GM23338 (cell line): ENCODE measurements around the gene PEAK3. TPM values are rescaled to one million over a fixed set of nuclear protein-coding genes. Genes with fewer than 3 reads are reported as not detected.
"Not testable (repeated sequence)": the region's sequence is repeated elsewhere in the genome, so short reads cannot be mapped to it uniquely, and the experiment has no call there.

Source experiments
- ATAC-seq: fragments of 200-7000 bp; cut with Tn5 transposase; 3 replicates; pipeline ENCODE4 v1.9.1; 2020
- DNase-seq: peaks from one replicate; pipeline ENCODE4 v3.0.0-alpha.2; 2015; ENCODE audit warnings: low spot score
- H2AFZ ChIP-seq: fragments of 200-600 bp; sonication (generic); 2 replicates; pipeline ENCODE4 v1.8.0; 2016; ENCODE audit warnings: antibody characterized with exemption, mild to moderate bottlenecking, moderate library complexity
- H3F3A ChIP-seq: fragments of 200-600 bp; sonication (generic); replicated peaks from 2 replicates; pipeline ENCODE4 v1.8.0; 2017; ENCODE audit warnings: antibody characterized with exemption, mixed run types, low read depth
- H3K27ac ChIP-seq: fragments of 200-600 bp; sonication (generic); 2 replicates; pipeline ENCODE4 v1.6.1; 2016; ENCODE audit warnings: low read depth
- H3K27me3 ChIP-seq: fragments of 200-600 bp; sonication (generic); 2 replicates; pipeline ENCODE4 v1.8.0; 2016; ENCODE audit warnings: mild to moderate bottlenecking, mixed run types, moderate library complexity; ENCODE audit not compliant: insufficient read depth
- H3K36me3 ChIP-seq: fragments of 200-600 bp; sonication (generic); 2 replicates; pipeline ENCODE4 v1.8.0; 2016; ENCODE audit warnings: mild to moderate bottlenecking; ENCODE audit not compliant: insufficient read depth
- H3K4me1 ChIP-seq: fragments of 200-600 bp; sonication (generic); 2 replicates; pipeline ENCODE4 v1.8.0; 2016; ENCODE audit warnings: mild to moderate bottlenecking, moderate library complexity; ENCODE audit not compliant: insufficient read depth
- H3K4me2 ChIP-seq: fragments of 200-600 bp; sonication (generic); 2 replicates; pipeline ENCODE4 v1.7.1; 2017; ENCODE audit warnings: mixed run types
- H3K4me3 ChIP-seq: fragments of 200-600 bp; sonication (generic); 2 replicates; pipeline ENCODE4 v1.6.1; 2016; ENCODE audit warnings: mixed run types
- H3K79me2 ChIP-seq: fragments of 200-600 bp; sonication (generic); replicated peaks from 2 replicates; pipeline ENCODE4 v1.8.0; 2017; ENCODE audit warnings: mild to moderate bottlenecking; ENCODE audit not compliant: insufficient read depth
- H3K9me2 ChIP-seq: fragments of 200-600 bp; sonication (generic); 2 replicates; pipeline ENCODE4 v1.8.0; 2017; ENCODE audit not compliant: insufficient read depth
- H4K20me1 ChIP-seq: fragments of 200-600 bp; sonication (generic); replicated peaks from 2 replicates; pipeline ENCODE4 v1.8.0; 2017; ENCODE audit warnings: mild to moderate bottlenecking; ENCODE audit not compliant: insufficient read depth
- H3K27ac Mint-ChIP-seq: 2 replicates; pipeline ENCODE4 v1.8.0; 2020; ENCODE audit warnings: inconsistent platforms, mild to moderate bottlenecking, moderate library complexity, mixed read lengths
- H3K27me3 Mint-ChIP-seq: 3 replicates; pipeline ENCODE4 v1.8.0; 2022; ENCODE audit warnings: low read depth, mild to moderate bottlenecking, moderate library complexity, mixed read lengths, inconsistent platforms; ENCODE audit not compliant: insufficient read depth, poor library complexity
- H3K36me3 Mint-ChIP-seq: 3 replicates; pipeline ENCODE4 v1.8.0; 2021; ENCODE audit warnings: low read depth, mild to moderate bottlenecking, inconsistent platforms, moderate library complexity, mixed read lengths
- H3K4me1 Mint-ChIP-seq: 3 replicates; pipeline ENCODE4 v1.8.0; 2020; ENCODE audit warnings: mild to moderate bottlenecking, inconsistent platforms, mixed read lengths
- H3K4me3 Mint-ChIP-seq: 3 replicates; pipeline ENCODE4 v1.8.0; 2021; ENCODE audit warnings: moderate library complexity, mild to moderate bottlenecking, inconsistent platforms, mixed read lengths
- H3K9me3 Mint-ChIP-seq: 3 replicates; pipeline ENCODE4 v1.8.0; 2020; ENCODE audit warnings: moderate library complexity, mild to moderate bottlenecking, inconsistent platforms, mixed read lengths
- CREB1 ChIP-seq: fragments of 250-450 bp; sonication (Bioruptor Pico); IDR thresholded peaks from 2 replicates; pipeline ENCODE4 v1.5.0; 2020; ENCODE audit warnings: low read depth, mild to moderate bottlenecking, moderate library complexity
- CTCF ChIP-seq, 2 experiments: fragments of 200-600 bp in 1 of 2; sonication (generic) in 1 of 2; conservative IDR thresholded peaks; 2 replicates each; pipeline versions ENCODE4 v1.5.1 to v1.6.1; 2016 to 2017; ENCODE audit warnings: antibody characterized with exemption in 2 of 2, low read depth in 2 of 2, mild to moderate bottlenecking in 2 of 2, moderate library complexity in 1 of 2
- EZH2 ChIP-seq: fragments of 200-600 bp; sonication (generic); IDR thresholded peaks from one replicate; pipeline ENCODE4 v1.8.0; 2017; ENCODE audit warnings: antibody characterized with exemption, mild to moderate bottlenecking, low read depth; ENCODE audit not compliant: unreplicated experiment
- JUNB ChIP-seq: IDR thresholded peaks from one replicate; pipeline ENCODE4 v1.6.1; 2016; ENCODE audit warnings: antibody characterized with exemption; ENCODE audit not compliant: unreplicated experiment
- POLR2AphosphoS5 ChIP-seq: IDR thresholded peaks from 2 replicates; pipeline ENCODE4 v1.6.1; 2016; ENCODE audit warnings: antibody characterized with exemption, low read depth
- REST ChIP-seq: IDR thresholded peaks from one replicate; pipeline ENCODE4 v1.6.1; 2018; ENCODE audit warnings: antibody characterized with exemption; ENCODE audit not compliant: unreplicated experiment
- STAT1 ChIP-seq: IDR thresholded peaks from one replicate; pipeline ENCODE4 v1.6.1; 2016; ENCODE audit warnings: antibody characterized with exemption; ENCODE audit not compliant: unreplicated experiment
- polyA plus RNA-seq: library from polyadenylated mRNA; unstranded; fragments of >200 nt; fragmentation: Nextera tagmentation; extraction: Ambion mirVana; gene quantifications from 2 replicates; pipeline ENCODE4 v1.2.1, GENCODE V29; 2016
- total RNA-seq: library from RNA; depleted of rRNA; stranded (reverse); fragments of >200 nt; shearing (Covaris generic); gene quantifications from 2 replicates; pipeline ENCODE4 v1.2.3, GENCODE V29; 2014

PEAK3 gene
- total and polyA plus RNA-seq, 2 experiments from 2014 or later, result not detected

GRCh38 chr19:2282862-2283237, 875 bp upstream of the PEAK3 start (continued):
- TF ChIP-seq CTCF (conservative IDR thresholded peaks at IDR 0.05; ENCODE audit: low read depth in 2 of 2) (no peak), REST (no peak), POLR2AphosphoS5 (no peak), JUNB (no peak), CREB1 (CRISPR knock-in tag) (no peak), EZH2 (no peak), STAT1 (no peak)

- peak overlapping the region; percentile 69 for H3K4me3 ChIP-seq
- DNase-seq, H3F3A ChIP-seq, H3K9me2 ChIP-seq, H3K36me3 ChIP-seq, H3K9me3 Mint-ChIP-seq, H2AFZ ChIP-seq, H3K36me3 Mint-ChIP-seq, H3K27ac Mint-ChIP-seq, H3K4me1 Mint-ChIP-seq, H3K4me1 ChIP-seq, H3K27ac ChIP-seq, H3K79me2 ChIP-seq, H4K20me1 ChIP-seq: not testable (repeated sequence)
- peak overlapping the region; percentile 66; the same call in 2 of the 3 replicates for H3K4me3 Mint-ChIP-seq
- peak overlapping the region; percentile 88 for H3K4me2 ChIP-seq
- H3K27me3 ChIP-seq, result peaks cover 21% of the 10 kb centered on the region
- H3K27me3 Mint-ChIP-seq, result peaks cover 20% of the 10 kb centered on the region
- peak; percentile 19 for ATAC-seq
These were observed 512 bp downstream of the PEAK3 start for GRCh38 chr19:2281265-2282061.
